K562 (cell line): ENCODE data around the gene CCDC82. TPM values are rescaled to one million over a fixed set of nuclear protein-coding genes. Genes with fewer than 3 reads are reported as not detected.

Source experiments
- ARID1B ChIP-seq: fragments of 450-650 bp; IDR thresholded peaks from 2 replicates; pipeline ENCODE4 v1.6.1; 2016; ENCODE audit warnings: antibody characterized with exemption, mild to moderate bottlenecking, inconsistent platforms
- CBFA2T2 ChIP-seq: fragments of 450-650 bp; conservative IDR thresholded peaks from 2 replicates; pipeline ENCODE4 v1.6.1; 2017; ENCODE audit warnings: mild to moderate bottlenecking
- ELF4 ChIP-seq: fragments of 450-650 bp; formaldehyde crosslinking; IDR thresholded peaks from 2 replicates; pipeline ENCODE4 v1.4.0; 2022; ENCODE audit warnings: missing genetic modification characterization
- ETV5 ChIP-seq: sonication (generic); formaldehyde crosslinking; IDR thresholded peaks from 2 replicates; pipeline ENCODE4 v1.4.0; 2020; ENCODE audit warnings: low read depth, mild to moderate bottlenecking, missing genetic modification reagents
- EZH2 ChIP-seq: IDR thresholded peaks from 2 replicates; pipeline ENCODE4 v1.6.1; 2012; ENCODE audit warnings: low read depth, mild to moderate bottlenecking, inconsistent platforms, low read length, borderline replicate concordance
- FOXK1 ChIP-seq: sonication (generic); formaldehyde crosslinking; IDR thresholded peaks from 2 replicates; pipeline ENCODE4 v1.8.0; 2022; ENCODE audit warnings: missing genetic modification reagents, mild to moderate bottlenecking, borderline replicate concordance
- HDAC2 ChIP-seq: fragments of 450-650 bp; IDR thresholded peaks from 2 replicates; pipeline ENCODE4 v1.6.1; 2016; ENCODE audit warnings: mild to moderate bottlenecking
- JUND ChIP-seq, 2 experiments: IDR thresholded peaks; 2 replicates in 1 of 2; 3 replicates in 1 of 2; pipeline ENCODE4 v1.6.1; 2011; ENCODE audit warnings: borderline replicate concordance in 2 of 2, low read depth in 2 of 2, low read length in 2 of 2, improper control_type of control experiment in 1 of 2, missing biosample characterization in 1 of 2, missing genetic modification characterization in 1 of 2, missing genetic modification reagents in 1 of 2
- NELFE ChIP-seq: IDR thresholded peaks from 2 replicates; pipeline ENCODE4 v1.6.1; 2011; ENCODE audit warnings: mild to moderate bottlenecking; ENCODE audit not compliant: insufficient read depth, insufficient read length
- NFE2 ChIP-seq: IDR thresholded peaks from 2 replicates; pipeline ENCODE4 v1.6.1; 2014; ENCODE audit warnings: antibody characterized with exemption, low read depth
- NR1H2 ChIP-seq: sonication (generic); formaldehyde crosslinking; IDR thresholded peaks from 2 replicates; pipeline ENCODE4 v1.4.0; 2020; ENCODE audit warnings: mild to moderate bottlenecking, missing genetic modification reagents
- POLR2AphosphoS5 ChIP-seq: IDR thresholded peaks from 2 replicates; pipeline ENCODE4 v1.6.1; 2011; ENCODE audit warnings: mild to moderate bottlenecking, low read depth, low read length, moderate library complexity; ENCODE audit not compliant: control insufficient read depth, insufficient read depth
- TFAM ChIP-seq: fragments of 250-450 bp; sonication (Bioruptor Pico); conservative IDR thresholded peaks from 2 replicates; pipeline ENCODE4 v1.5.0; 2021; ENCODE audit warnings: mild to moderate bottlenecking, moderate library complexity
- TFE3 ChIP-seq: fragments of 450-650 bp; formaldehyde crosslinking; IDR thresholded peaks from 2 replicates; pipeline ENCODE4 v1.4.0; 2020; ENCODE audit warnings: mild to moderate bottlenecking, mixed read lengths
- polyA plus RNA-seq, 8 experiments: library from polyadenylated mRNA; depleted of rRNA in 4 of 8; stranded (reverse) in 5 of 8; unstranded in 3 of 8; fragments of >200 nt; fragmentation: Nextera tagmentation in 2 of 8; fragmentation: Illumina TruSeq in 1 of 8; extraction: Ambion mirVana in 2 of 8; extraction: Trizol in 1 of 8; gene quantifications; 2 replicates each; pipeline versions ENCODE4 v1.2.1 to v1.2.3, GENCODE V29; 2011 to 2014; ENCODE audit warnings: inconsistent platforms in 1 of 8, missing spikeins in 1 of 8
- total RNA-seq, 7 experiments: library from RNA; depleted of rRNA in 6 of 7; stranded (reverse); fragments of >200 nt in 6 of 7; fragmentation: Illumina TruSeq in 2 of 7; extraction: Trizol in 2 of 7; gene quantifications; 2 replicates each; pipeline versions ENCODE4 v1.2.1 to v1.2.3, GENCODE V29; 2011 to 2021; ENCODE audit warnings: low replicate concordance in 1 of 7

CCDC82 gene
- total and polyA plus RNA-seq, 9 of the 15 experiments (the other 6 are each of a cell fraction or from before 2014, with no cell fraction given) = 12.5 to 51.3 (median 24.5) TPM

- TF ChIP-seq EZH2 (no peak), TFAM (no peak), NR1H2 (no peak), ETV5 (no peak), ELF4 (no peak), NELFE (no peak), CBFA2T2 (peak; percentile 62), HDAC2 (peak; percentile 98), POLR2AphosphoS5 (peak; percentile 37; the same call in 1 of the 2 replicates), JUND (IDR thresholded peaks at IDR 0.05; ENCODE audit: borderline replicate concordance, low read depth, low read length) (no peak), JUND (tag; IDR thresholded peaks at IDR 0.05; ENCODE audit: borderline replicate concordance, low read depth, low read length) (peak; percentile 40; the same call in 1 of the 3 replicates), ARID1B (peak; percentile 63), TFE3 (CRISPR knock-in tag) (no peak), NFE2 (0 out of 2 replicates have a peak, but pooled peaks have one; percentile 27), FOXK1 (CRISPR knock-in tag) (no peak)
Observed at GRCh38 chr11:96303980-96304379, 85.7 kb downstream of the CCDC82 start (continued).
